ENCODE measurements around the gene ACOXL. TPM values are rescaled to one million over a fixed set of nuclear protein-coding genes. Genes with fewer than 3 reads are reported as not detected.
A peak's percentile ranks its signal among the peaks of the same experiment; 100 is the strongest.

ACOXL gene
- total and polyA plus RNA-seq, 2 donors (not counting 3 experiments of a cell fraction or from before 2014, with no cell fraction given): not detected

GRCh38 chr2:111121828-111122630 lies 389.7 kb downstream of the ACOXL start:
- Histone ChIP-seq H4K20me1 (replicated peaks; ENCODE audit: control insufficient read depth, extremely low read depth, insufficient read depth, low read length) (no peaks in the 10 kb centered on the region), H3K9ac (replicated peaks; ENCODE audit: extremely low read depth, insufficient read depth, low read length) (peak overlapping the region; percentile 84), H3K79me2 (ENCODE audit: control insufficient read depth, insufficient read depth, low read length) (no peaks in the 10 kb centered on the region), H3K27me3 (ENCODE audit: control insufficient read depth in 2 of 2, insufficient read depth in 2 of 2, low read length in 2 of 2) (peaks cover 10 to 33% of the 10 kb centered on the region in 2 experiments), H3K27ac (ENCODE audit: insufficient read depth, low read depth, low read length) (peak overlapping the region; percentile 62), H3K4me2 (ENCODE audit: insufficient read depth, low read length) (peak overlapping the region; percentile 64), H3K9me1 (replicated peaks; ENCODE audit: control insufficient read depth, extremely low read depth, insufficient read depth, low read length) (no peaks in the 10 kb centered on the region), H3K4me3 (replicated peaks in 1 of 3; ENCODE audit: insufficient read depth in 1 of 3, low read depth in 1 of 3, low read length in 3 of 3) (peak overlapping the region in 2 of 3 experiments; percentile 39 to 93), H3K36me3 (ENCODE audit: control insufficient read depth in 2 of 2, extremely low read depth in 1 of 2, insufficient read depth in 2 of 2, low read length in 2 of 2) (peaks cover 0 to 9% of the 10 kb centered on the region in 2 experiments), H2AFZ (ENCODE audit: low read depth, low read length) (peak overlapping the region; percentile 87), H3K9me3 (replicated peaks; ENCODE audit: control insufficient read depth, insufficient read depth, low read length) (no peaks in the 10 kb centered on the region), H3K4me1 (ENCODE audit: control insufficient read depth, extremely low read depth, insufficient read depth, low read length) (peaks cover 37% of the 10 kb centered on the region)
- CTCF ChIA-PET: interaction anchor here (1.2 to 1.7 kb wide), 2 partner anchors 41 to 546 kb away, joined by 3 to 10 read pairs; no protein-coding TSS in a partner anchor
- DNase-seq (ENCODE audit: low read depth, low spot score) (peak; percentile 90), FAIRE-seq (peak; percentile 90)
- no peak for TF ChIP-seq FOS (IDR thresholded peaks at IDR 0.05; ENCODE audit: borderline replicate concordance, insufficient read depth, low read length)
- TF ChIP-seq POLR2AphosphoS5 (IDR thresholded peaks at IDR 0.05; ENCODE audit: insufficient read depth, low read depth, low read length): peak; percentile 33
- TF ChIP-seq MAX (IDR thresholded peaks at IDR 0.05; ENCODE audit: insufficient read depth, insufficient read length): peak; percentile 48
- intact Hi-C loops (cut with micrococcal nuclease) (loop anchor here (1.0 to 5.0 kb wide), 3 partner anchors 27 to 370 kb away; no protein-coding TSS in a partner anchor), dilution Hi-C loops (cut with MboI; ENCODE audit: extremely low pct_ligation_motif_present, low sequenced_read_pairs) (no loop called here)
- BruUV-seq (replicated peaks): TSS peak; percentile 80
- POLR2A ChIA-PET: interaction anchor here (0.6 to 1.6 kb wide), 4 partner anchors 46 to 576 kb away, joined by 3 to 8 read pairs (median 4); no protein-coding TSS in a partner anchor
